Pancreas (tissue), 10 donors: ENCODE measurements around the gene RAPGEF6. TPM values are rescaled to one million over a fixed set of nuclear protein-coding genes. Genes with fewer than 3 reads are reported as not detected.

Source experiments
- ATAC-seq, 4 donors: fragments of 200-7000 bp; cut with Tn5 transposase; one replicate each; pipeline versions ENCODE4 v1.8.0 to v1.9.1; 2020; ENCODE audit warnings: mild to moderate bottlenecking in 4 of 4, moderate library complexity in 4 of 4
- DNase-seq, 6 donors: peaks; one replicate each; pipeline ENCODE4 v3.0.0-alpha.2; 2020
- FAIRE-seq: peaks from 2 replicates; lab custom pipeline; 2012; peaks lifted over from hg19 to GRCh38; lab: Jason Lieb, UNC
- H3K27ac ChIP-seq, 4 donors: fragments of 200-600 bp; sonication (generic); 1 replicate in 3 of 4; 2 replicates in 1 of 4; pipeline versions ENCODE4 v1.5.0 to v1.8.0; 2020
- H3K27me3 ChIP-seq, 4 donors: fragments of 200-600 bp; one replicate each; pipeline ENCODE4 v1.8.0; 2021
- H3K36me3 ChIP-seq, 3 donors: fragments of 200-600 bp; sonication (generic) in 1 of 3; one replicate each; pipeline versions ENCODE4 v1.5.0 to v1.8.0; 2020 to 2021
- H3K4me1 ChIP-seq, 3 donors: fragments of 200-600 bp; one replicate each; pipeline ENCODE4 v1.8.0; 2021
- H3K4me3 ChIP-seq, 4 donors: fragments of 200-600 bp; sonication (generic) in 2 of 4; one replicate each; pipeline versions ENCODE4 v1.5.0 to v1.8.0; 2020 to 2021
- H3K9me3 ChIP-seq, 4 donors: fragments of 200-600 bp; one replicate each; pipeline ENCODE4 v1.8.0; 2021
- CTCF ChIP-seq, 4 donors: fragments of 200-600 bp; sonication (generic) in 3 of 4; IDR thresholded peaks; one replicate each; pipeline versions ENCODE4 v1.5.0 to v1.8.0; 2021; ENCODE audit warnings: antibody characterized with exemption in 4 of 4
- WGBS, 2 donors: extraction: QIAGEN DNeasy Blood & Tissue Kit; methylation state at CpG; one replicate each; pipeline ENCODE4 v1.1.7; 2013; 5-methylcytosine and 5-hydroxymethylcytosine counted together
- intact Hi-C, 3 donors: fragments of 100-400 bp; cut with DNase I; formaldehyde crosslinking; loops; one replicate each; pipeline versions ENCODE4 v1.11.1 to v1.14.2; 2022
- polyA plus RNA-seq, 2 donors: library from polyadenylated mRNA; stranded (reverse); fragments of 200-250 nt; gene quantifications; one replicate each; pipeline ENCODE4 v1.2.3, GENCODE V29; 2013
- total RNA-seq, 6 donors: library from RNA; stranded (reverse); fragmentation: NEBNext Ultra II Directional in 4 of 6; extraction: Animal tissue kit (Norgen Biotek cat#: 25700) in 4 of 6; gene quantifications; one replicate each; pipeline versions ENCODE4 v1.2.1 to v1.2.4, GENCODE V29; 2021 to 2023
- donor health status: healthy with polysubstance abuse.
- donor health status: DM: no; HTN: no; CAD: no; lungs with moderate emphysema.
- donor health status: DM: no; HTN: no; CAD: no.
- donor health status: control.
- donor health status: control.
- donor health status: Bipolar disorder and iron deficiency.
- donor health status: DM: yes; HTN: yes; CAD: no.
- donor health status: DM: no; HTN: no; CAD: no.
- donor health status: DM: no; HTN: no; CAD: no.
- donor health status: DM: yes; HTN: yes; CAD: no.

RAPGEF6 gene
- total and polyA plus RNA-seq, 8 donors = 1.7 to 13.2 (median 6.7) TPM

GRCh38 chr5:131589510-131590348, 45.3 kb downstream of the RAPGEF6 start:
- H3K36me3 ChIP-seq = no peaks in the 10 kb centered on the region
- H3K4me1 ChIP-seq = no peaks in the 10 kb centered on the region
- no peak for FAIRE-seq
- intact Hi-C loops = loop anchor here in 2 of 3 donors (5.0 kb wide), 1 partner anchor 418 kb away; no protein-coding TSS in a partner anchor
- peak; percentile 32 to 69 (median 66) for TF ChIP-seq CTCF (IDR thresholded peaks at IDR 0.05)
- no peaks in the 10 kb centered on the region for H3K27me3 ChIP-seq
- 59 to 67% methylated on average over 5 of the region's 5 CpGs for WGBS, 2 donors
- no peak overlapping the region for H3K4me3 ChIP-seq
- H3K9me3 ChIP-seq = no peaks in the 10 kb centered on the region
- no peak overlapping the region for H3K27ac ChIP-seq
- DNase-seq = peak in 1 of 6 donors; percentile 22
- peak; percentile 74 to 91 (median 86) for ATAC-seq

GRCh38 chr5:131587541-131587940, 47.5 kb downstream of the RAPGEF6 start:
- H3K4me3 ChIP-seq = no peak overlapping the region
- 71 to 83% methylated on average over 2 of the region's 2 CpGs for WGBS, 2 donors
- FAIRE-seq = no peak

GRCh38 chr5:131581702-131582101, 53.3 kb downstream of the RAPGEF6 start:
- TF ChIP-seq CTCF (IDR thresholded peaks at IDR 0.05) = no peak
- DNase-seq (no peak), FAIRE-seq (no peak), ATAC-seq (no peak)
- 94 to 100% methylated on average over 1 of the region's 1 CpG for WGBS, 2 donors
- Histone ChIP-seq H3K36me3 (no peaks in the 10 kb centered on the region), H3K4me1 (no peaks in the 10 kb centered on the region), H3K27me3 (no peaks in the 10 kb centered on the region), H3K9me3 (no peaks in the 10 kb centered on the region), H3K27ac (no peak overlapping the region), H3K4me3 (no peak overlapping the region)
- intact Hi-C loops = no loop called here

More at GRCh38 chr5:131587541-131587940, 47.5 kb downstream of the RAPGEF6 start:
- no peaks in the 10 kb centered on the region for H3K27me3 ChIP-seq
- no peak for TF ChIP-seq CTCF (IDR thresholded peaks at IDR 0.05)
- H3K36me3 ChIP-seq = no peaks in the 10 kb centered on the region
- H3K4me1 ChIP-seq = no peaks in the 10 kb centered on the region
- DNase-seq (no peak), ATAC-seq (no peak)
- intact Hi-C loops = loop anchor here in 2 of 3 donors (5.0 kb wide), 1 partner anchor 420 kb away; no protein-coding TSS in a partner anchor
- no peak overlapping the region for H3K27ac ChIP-seq
- no peaks in the 10 kb centered on the region for H3K9me3 ChIP-seq

GRCh38 chr5:131579917-131580671, 54.9 kb downstream of the RAPGEF6 start:
- Histone ChIP-seq H3K4me1 (no peaks in the 10 kb centered on the region), H3K36me3 (no peaks in the 10 kb centered on the region), H3K27ac (no peak overlapping the region), H3K27me3 (no peaks in the 10 kb centered on the region), H3K9me3 (no peaks in the 10 kb centered on the region), H3K4me3 (no peak overlapping the region)
- TF ChIP-seq CTCF (IDR thresholded peaks at IDR 0.05) = no peak
- ATAC-seq = no peak
- intact Hi-C loops = no loop called here
- no peak for FAIRE-seq
- DNase-seq = peak in 1 of 6 donors; percentile 63
- WGBS, 2 donors = 98 to 99% methylated on average over 38 of the region's 38 CpGs
